Tibial nerve (tissue), 3 donors: ENCODE results near the gene FBXW11.

Experiments used
- CTCF ChIP-seq, 5 experiments: fragments of 200-600 bp in 3 of 5; fragments of 450-650 bp in 2 of 5; sonication (generic) in 3 of 5; IDR thresholded peaks; one replicate each; pipeline ENCODE4 v1.5.1; 2016 to 2019; ENCODE audit warnings: antibody characterized with exemption in 5 of 5, mild to moderate bottlenecking in 3 of 5, moderate library complexity in 2 of 5
- POLR2A ChIP-seq, 2 donors: fragments of 450-650 bp; IDR thresholded peaks; one replicate each; pipeline ENCODE4 v1.6.1; 2017; ENCODE audit warnings: antibody characterized with exemption in 2 of 2, mild to moderate bottlenecking in 2 of 2, moderate library complexity in 2 of 2

DNA sequence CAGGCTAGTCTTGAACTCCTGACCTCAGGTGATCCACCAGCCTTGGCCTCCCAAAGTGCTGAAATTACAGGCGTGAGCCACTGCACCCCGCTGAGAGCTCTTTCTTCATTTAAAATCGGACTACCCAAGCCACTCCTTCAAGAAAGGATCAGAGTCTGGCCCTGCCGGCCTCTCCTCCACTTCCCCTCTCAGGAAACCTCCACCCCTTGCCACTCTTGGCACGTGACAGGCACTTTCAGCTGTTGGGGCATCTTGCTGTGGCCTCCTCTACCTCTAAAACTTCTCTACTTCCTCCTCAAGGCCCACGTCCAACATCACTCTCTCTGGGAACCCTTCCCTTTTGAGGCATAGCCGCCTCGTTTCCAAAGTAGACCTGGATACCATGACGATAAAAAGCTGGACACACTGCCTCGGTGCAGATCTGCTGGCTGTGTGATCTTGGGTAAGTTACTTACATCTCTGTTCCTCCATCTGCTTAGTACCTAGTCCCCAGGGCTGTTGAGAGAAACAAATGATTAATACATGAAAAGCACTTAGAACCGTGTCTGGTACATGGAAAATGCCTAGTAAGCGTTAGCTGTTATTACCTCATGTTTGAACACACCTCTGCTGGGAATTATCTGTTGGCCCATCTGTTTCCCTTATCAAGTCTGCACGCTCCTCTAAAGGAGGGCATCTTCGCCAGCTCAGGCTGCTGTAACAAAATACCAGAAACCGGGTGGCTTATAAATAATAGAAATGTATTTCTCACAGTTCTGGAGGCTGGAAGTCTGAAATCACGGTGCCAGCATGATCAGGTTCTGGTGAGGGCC is 165.5 kb downstream of the FBXW11 start:
- TF ChIP-seq POLR2A (IDR thresholded peaks at IDR 0.05) (no peak), CTCF (IDR thresholded peaks at IDR 0.05) (no peak)
